ENCODE data around the gene RDH5.

DNA sequence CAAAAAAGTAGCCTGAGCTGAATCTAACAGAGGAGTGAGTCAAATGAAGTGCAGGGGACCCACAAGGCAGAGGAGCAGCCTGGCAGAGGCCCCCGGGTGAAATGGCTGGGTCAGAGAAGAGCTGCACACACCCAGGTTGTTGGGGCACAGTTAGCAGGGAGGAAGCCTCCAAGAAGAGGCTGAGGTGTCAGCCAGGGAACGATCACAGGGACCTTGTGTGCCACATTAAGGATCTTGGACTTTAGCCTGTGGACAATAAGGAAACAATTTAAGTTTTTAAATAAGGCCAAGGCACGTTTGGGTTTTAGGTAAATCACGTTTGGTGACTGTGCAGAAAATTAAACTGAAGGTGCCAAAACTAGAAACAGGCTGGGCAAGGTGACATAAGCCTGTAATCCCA lies 48.4 kb upstream of the RDH5 start:
- TF ChIP-seq POLR2AphosphoS5 (IDR thresholded peaks at IDR 0.05), result no peak
- TF ChIP-seq, protein P1, sequence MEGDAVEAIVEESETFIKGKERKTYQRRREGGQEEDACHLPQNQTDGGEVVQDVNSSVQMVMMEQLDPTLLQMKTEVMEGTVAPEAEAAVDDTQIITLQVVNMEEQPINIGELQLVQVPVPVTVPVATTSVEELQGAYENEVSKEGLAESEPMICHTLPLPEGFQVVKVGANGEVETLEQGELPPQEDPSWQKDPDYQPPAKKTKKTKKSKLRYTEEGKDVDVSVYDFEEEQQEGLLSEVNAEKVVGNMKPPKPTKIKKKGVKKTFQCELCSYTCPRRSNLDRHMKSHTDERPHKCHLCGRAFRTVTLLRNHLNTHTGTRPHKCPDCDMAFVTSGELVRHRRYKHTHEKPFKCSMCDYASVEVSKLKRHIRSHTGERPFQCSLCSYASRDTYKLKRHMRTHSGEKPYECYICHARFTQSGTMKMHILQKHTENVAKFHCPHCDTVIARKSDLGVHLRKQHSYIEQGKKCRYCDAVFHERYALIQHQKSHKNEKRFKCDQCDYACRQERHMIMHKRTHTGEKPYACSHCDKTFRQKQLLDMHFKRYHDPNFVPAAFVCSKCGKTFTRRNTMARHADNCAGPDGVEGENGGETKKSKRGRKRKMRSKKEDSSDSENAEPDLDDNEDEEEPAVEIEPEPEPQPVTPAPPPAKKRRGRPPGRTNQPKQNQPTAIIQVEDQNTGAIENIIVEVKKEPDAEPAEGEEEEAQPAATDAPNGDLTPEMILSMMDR (IDR thresholded peaks at IDR 0.05), result no peak
- no peak for TF ChIP-seq POLR2A (IDR thresholded peaks at IDR 0.05)
